ENCODE data around the gene CEP41.

CEP41 gene

DNA sequence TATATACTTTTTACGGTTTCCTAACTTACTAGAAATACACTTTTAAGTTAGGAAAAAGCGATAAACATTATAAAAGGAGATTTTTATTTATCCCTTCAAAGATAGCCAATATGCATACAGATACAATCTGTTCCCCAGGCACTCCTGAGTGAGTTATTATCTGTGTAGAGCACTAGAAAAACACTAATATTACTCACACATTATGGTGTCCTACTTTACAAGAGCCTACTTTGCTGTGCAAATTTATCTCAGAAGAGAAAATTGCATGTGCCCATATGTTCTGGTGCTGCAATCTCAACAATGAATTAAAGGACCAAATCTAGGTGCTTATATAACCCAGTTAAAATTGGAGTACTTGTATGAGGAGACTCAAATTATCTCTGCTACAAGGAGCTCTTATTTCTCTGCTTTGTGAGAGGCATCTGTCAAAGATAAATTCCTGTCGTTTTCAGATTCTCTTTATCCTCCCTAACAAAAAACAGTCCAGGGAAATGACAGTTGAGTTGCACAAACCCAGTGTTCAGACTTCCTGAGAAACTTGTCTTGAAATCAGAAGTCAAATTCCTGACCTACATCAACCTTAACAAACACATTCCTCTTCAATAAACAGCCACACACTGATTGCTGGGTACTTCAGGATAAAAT, 31.6 kb downstream of the CEP41 start:
- H3K27me3 ChIP-seq (ENCODE audit: control insufficient read depth in 3 of 3, insufficient read depth in 3 of 3, low read depth in 1 of 3, low read length in 3 of 3) = no peaks in the 10 kb centered on the region
- no peak overlapping the region for H3K14ac ChIP-seq (ENCODE audit: low read length)
- peaks cover 6 to 32% of the 10 kb centered on the region in 2 donors for H3K4me1 ChIP-seq (ENCODE audit: control insufficient read depth in 2 of 2, insufficient read depth in 1 of 2, low read depth in 1 of 2, low read length in 2 of 2)
- H3K23ac ChIP-seq (ENCODE audit: low read depth, low read length, poor library complexity) = no peak overlapping the region
- no peak overlapping the region for H2BK5ac ChIP-seq (ENCODE audit: low read length)
- no peak overlapping the region for H3K4me2 ChIP-seq (ENCODE audit: insufficient read depth, low read length, poor library complexity, severe bottlenecking)
- WGBS, 2 donors (ENCODE audit: extremely low coverage in 2 of 2, insufficient read length in 2 of 2, insufficient replicate concordance in 1 of 2) = no CpG with 5 or more reads among the region's 3 CpGs
- no peak overlapping the region for H3K9ac ChIP-seq (ENCODE audit: low read depth, low read length, poor library complexity)
- peak overlapping the region; percentile 63 for H2AFZ ChIP-seq (ENCODE audit: low read length)
- no peak overlapping the region for H2BK120ac ChIP-seq (ENCODE audit: low read depth, low read length)
- no peak overlapping the region for H3K4ac ChIP-seq (ENCODE audit: low read length)
- no peak overlapping the region for H2BK15ac ChIP-seq (ENCODE audit: low read length)
- DNase-seq (ENCODE audit: low spot score) = no peak
- no peak overlapping the region for H4K91ac ChIP-seq (ENCODE audit: low read depth, low read length, poor library complexity)
- H2AK5ac ChIP-seq (ENCODE audit: low read depth, low read length) = no peak overlapping the region
- H3K18ac ChIP-seq (ENCODE audit: low read length) = no peak overlapping the region
- no peak overlapping the region for H2BK12ac ChIP-seq (ENCODE audit: low read length)
- no peaks in the 10 kb centered on the region for H3K9me3 ChIP-seq (replicated peaks in 1 of 2; ENCODE audit: control insufficient read depth in 2 of 2, insufficient read depth in 1 of 2, low read depth in 1 of 2, low read length in 2 of 2)
- H3K79me1 ChIP-seq (ENCODE audit: low read depth, low read length) = no peaks in the 10 kb centered on the region
- H4K8ac ChIP-seq (ENCODE audit: low read depth, low read length) = no peak overlapping the region
- H3K27ac ChIP-seq (replicated peaks; ENCODE audit: low read length) = no peak overlapping the region
- H3K36me3 ChIP-seq (replicated peaks in 1 of 2; ENCODE audit: control insufficient read depth in 2 of 2, insufficient read depth in 2 of 2, low read length in 2 of 2) = peaks cover 2% of the 10 kb centered on the region in 2 donors
- H3K4me3 ChIP-seq (ENCODE audit: low read length in 2 of 2) = no peak overlapping the region

GRCh38 chr7:130405003-130405402, 35.8 kb downstream of the CEP41 start:
- Histone ChIP-seq H3K27me3 (ENCODE audit: control insufficient read depth in 3 of 3, insufficient read depth in 3 of 3, low read depth in 1 of 3, low read length in 3 of 3) (no peaks in the 10 kb centered on the region), H2BK120ac (ENCODE audit: low read depth, low read length) (no peak overlapping the region), H2BK15ac (ENCODE audit: low read length) (no peak overlapping the region), H3K23ac (ENCODE audit: low read depth, low read length, poor library complexity) (no peak overlapping the region), H2BK5ac (ENCODE audit: low read length) (no peak overlapping the region), H3K4me2 (ENCODE audit: insufficient read depth, low read length, poor library complexity, severe bottlenecking) (no peak overlapping the region), H4K91ac (ENCODE audit: low read depth, low read length, poor library complexity) (no peak overlapping the region), H3K4me3 (ENCODE audit: low read length in 2 of 2) (no peak overlapping the region), H3K14ac (ENCODE audit: low read length) (no peak overlapping the region), H3K79me1 (ENCODE audit: low read depth, low read length) (no peaks in the 10 kb centered on the region), H3K36me3 (replicated peaks in 1 of 2; ENCODE audit: control insufficient read depth in 2 of 2, insufficient read depth in 2 of 2, low read length in 2 of 2) (peaks cover 6 to 43% of the 10 kb centered on the region in 2 donors), H3K18ac (ENCODE audit: low read length) (no peak overlapping the region), H2AK5ac (ENCODE audit: low read depth, low read length) (no peak overlapping the region), H4K8ac (ENCODE audit: low read depth, low read length) (no peak overlapping the region), H3K4me1 (ENCODE audit: control insufficient read depth in 2 of 2, insufficient read depth in 1 of 2, low read depth in 1 of 2, low read length in 2 of 2) (peaks cover 4 to 19% of the 10 kb centered on the region in 2 donors), H2BK12ac (ENCODE audit: low read length) (no peak overlapping the region), H2AFZ (ENCODE audit: low read length) (no peak overlapping the region), H3K9me3 (replicated peaks in 1 of 2; ENCODE audit: control insufficient read depth in 2 of 2, insufficient read depth in 1 of 2, low read depth in 1 of 2, low read length in 2 of 2) (peaks cover 0 to 3% of the 10 kb centered on the region in 2 donors), H3K27ac (replicated peaks; ENCODE audit: low read length) (no peak overlapping the region), H3K9ac (ENCODE audit: low read depth, low read length, poor library complexity) (no peak overlapping the region), H3K4ac (ENCODE audit: low read length) (no peak overlapping the region)
- no CpG with 5 or more reads among the region's 2 CpGs for WGBS, 2 donors (ENCODE audit: extremely low coverage in 2 of 2, insufficient read length in 2 of 2, insufficient replicate concordance in 1 of 2)
- no peak for DNase-seq (ENCODE audit: low spot score)

DNA sequence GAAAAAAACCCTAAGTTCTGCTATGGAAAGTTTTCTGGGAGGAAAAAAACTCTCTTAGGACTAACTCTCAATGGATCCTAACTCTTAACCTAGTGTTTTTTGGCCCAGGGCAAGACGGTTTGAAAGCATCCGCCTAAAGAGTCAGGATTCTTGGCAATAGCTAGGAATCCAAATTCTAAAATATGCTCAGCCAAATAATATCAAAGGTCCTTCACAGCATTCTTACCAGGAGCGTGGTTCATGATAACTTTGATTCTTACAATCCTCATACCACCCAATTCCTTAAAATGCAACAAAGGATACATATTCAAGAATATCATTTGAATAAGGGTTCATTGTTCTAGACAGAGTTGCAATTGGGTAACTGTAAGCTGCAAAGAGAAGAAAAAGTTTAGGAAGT, 39.2 kb downstream of the CEP41 start:
- Histone ChIP-seq H3K18ac (ENCODE audit: low read length) (no peak overlapping the region), H3K9ac (ENCODE audit: low read depth, low read length, poor library complexity) (no peak overlapping the region), H3K14ac (ENCODE audit: low read length) (no peak overlapping the region), H4K8ac (ENCODE audit: low read depth, low read length) (no peak overlapping the region), H2BK120ac (ENCODE audit: low read depth, low read length) (no peak overlapping the region), H3K36me3 (replicated peaks in 1 of 2; ENCODE audit: control insufficient read depth in 2 of 2, insufficient read depth in 2 of 2, low read length in 2 of 2) (peaks cover 4 to 63% of the 10 kb centered on the region in 2 donors), H3K9me3 (replicated peaks in 1 of 2; ENCODE audit: control insufficient read depth in 2 of 2, insufficient read depth in 1 of 2, low read depth in 1 of 2, low read length in 2 of 2) (peaks cover 0 to 3% of the 10 kb centered on the region in 2 donors), H2AFZ (ENCODE audit: low read length) (no peak overlapping the region), H4K91ac (ENCODE audit: low read depth, low read length, poor library complexity) (no peak overlapping the region), H2AK5ac (ENCODE audit: low read depth, low read length) (no peak overlapping the region), H2BK15ac (ENCODE audit: low read length) (no peak overlapping the region), H3K4ac (ENCODE audit: low read length) (no peak overlapping the region), H3K4me2 (ENCODE audit: insufficient read depth, low read length, poor library complexity, severe bottlenecking) (no peak overlapping the region), H3K79me1 (ENCODE audit: low read depth, low read length) (no peaks in the 10 kb centered on the region), H3K4me3 (ENCODE audit: low read length in 2 of 2) (no peak overlapping the region), H2BK5ac (ENCODE audit: low read length) (no peak overlapping the region), H3K27me3 (ENCODE audit: control insufficient read depth in 3 of 3, insufficient read depth in 3 of 3, low read depth in 1 of 3, low read length in 3 of 3) (no peaks in the 10 kb centered on the region), H2BK12ac (ENCODE audit: low read length) (no peak overlapping the region), H3K23ac (ENCODE audit: low read depth, low read length, poor library complexity) (no peak overlapping the region), H3K27ac (replicated peaks; ENCODE audit: low read length) (no peak overlapping the region), H3K4me1 (ENCODE audit: control insufficient read depth in 2 of 2, insufficient read depth in 1 of 2, low read depth in 1 of 2, low read length in 2 of 2) (peaks cover 0 to 4% of the 10 kb centered on the region in 2 donors)
- no peak for DNase-seq (ENCODE audit: low spot score)
- WGBS, 2 donors (ENCODE audit: extremely low coverage in 2 of 2, insufficient read length in 2 of 2, insufficient replicate concordance in 1 of 2) = no CpG with 5 or more reads among the region's 3 CpGs

DNA sequence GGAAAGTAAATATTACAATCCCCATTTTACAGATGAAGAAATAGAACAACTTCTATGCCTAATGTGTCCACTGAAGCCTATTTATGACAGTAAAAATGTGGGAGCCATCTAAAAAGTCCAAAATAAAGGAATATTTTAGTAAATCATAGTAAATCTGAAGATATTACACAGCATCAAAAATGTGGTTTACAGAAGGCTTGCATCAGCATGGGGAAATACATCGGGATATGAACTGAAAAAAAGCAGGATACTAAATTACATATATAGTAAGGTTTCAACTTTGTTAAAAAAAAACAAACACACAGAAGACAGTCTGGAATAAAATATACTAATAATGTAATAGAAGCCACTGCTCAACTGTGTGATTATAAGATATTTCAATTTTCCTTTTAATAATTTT, 39.7 kb downstream of the CEP41 start:
- Histone ChIP-seq H3K9ac (ENCODE audit: low read depth, low read length, poor library complexity) (no peak overlapping the region), H2AFZ (ENCODE audit: low read length) (no peak overlapping the region), H3K14ac (ENCODE audit: low read length) (no peak overlapping the region), H2BK120ac (ENCODE audit: low read depth, low read length) (no peak overlapping the region), H3K4me3 (ENCODE audit: low read length in 2 of 2) (no peak overlapping the region), H2BK12ac (ENCODE audit: low read length) (no peak overlapping the region), H3K4me1 (ENCODE audit: control insufficient read depth in 2 of 2, insufficient read depth in 1 of 2, low read depth in 1 of 2, low read length in 2 of 2) (peaks cover under 1 to 5% of the 10 kb centered on the region in 2 donors), H3K4me2 (ENCODE audit: insufficient read depth, low read length, poor library complexity, severe bottlenecking) (no peak overlapping the region), H4K8ac (ENCODE audit: low read depth, low read length) (no peak overlapping the region), H3K36me3 (replicated peaks in 1 of 2; ENCODE audit: control insufficient read depth in 2 of 2, insufficient read depth in 2 of 2, low read length in 2 of 2) (peaks cover 4 to 63% of the 10 kb centered on the region in 2 donors), H2BK5ac (ENCODE audit: low read length) (no peak overlapping the region), H4K91ac (ENCODE audit: low read depth, low read length, poor library complexity) (no peak overlapping the region), H3K4ac (ENCODE audit: low read length) (no peak overlapping the region), H2BK15ac (ENCODE audit: low read length) (no peak overlapping the region), H3K27me3 (ENCODE audit: control insufficient read depth in 3 of 3, insufficient read depth in 3 of 3, low read depth in 1 of 3, low read length in 3 of 3) (no peaks in the 10 kb centered on the region), H3K27ac (replicated peaks; ENCODE audit: low read length) (no peak overlapping the region), H3K18ac (ENCODE audit: low read length) (no peak overlapping the region), H3K79me1 (ENCODE audit: low read depth, low read length) (no peaks in the 10 kb centered on the region), H3K23ac (ENCODE audit: low read depth, low read length, poor library complexity) (no peak overlapping the region), H2AK5ac (ENCODE audit: low read depth, low read length) (no peak overlapping the region), H3K9me3 (replicated peaks in 1 of 2; ENCODE audit: control insufficient read depth in 2 of 2, insufficient read depth in 1 of 2, low read depth in 1 of 2, low read length in 2 of 2) (peaks cover 0 to 3% of the 10 kb centered on the region in 2 donors)
- WGBS, 2 donors (ENCODE audit: extremely low coverage in 2 of 2, insufficient read length in 2 of 2, insufficient replicate concordance in 1 of 2) = no CpG with 5 or more reads among the region's 1 CpG
- no peak for DNase-seq (ENCODE audit: low spot score)
